HS-5 (cell line): ENCODE results near the gene USP6NL.
A peak's percentile ranks its signal among the peaks of the same experiment; 100 is the strongest.

ENCODE experiments used
- DNase-seq: peaks from one replicate; pipeline ENCODE4 v3.0.0-alpha.2; 2012; ENCODE audit warnings: low read depth

Gene USP6NL

DNA sequence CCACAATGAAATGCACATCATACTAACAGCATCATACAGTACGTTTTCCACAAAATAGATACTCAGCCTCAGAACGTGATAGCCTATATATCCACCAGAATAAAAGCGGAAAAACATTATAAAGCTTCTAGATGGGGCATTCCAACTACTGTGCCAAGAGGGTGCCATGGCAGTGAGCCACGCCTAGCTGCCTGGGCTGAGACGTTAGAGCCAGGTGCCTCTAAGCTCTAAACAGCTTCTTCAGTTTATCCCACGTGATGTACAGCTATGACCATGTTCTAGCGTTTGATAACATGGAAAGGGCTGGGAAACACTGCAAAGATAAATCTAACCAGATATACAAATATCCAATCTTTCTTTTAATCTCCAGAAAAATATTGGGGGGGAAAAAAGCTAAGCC is 17.8 kb downstream of the USP6NL start:
- DNase-seq: no peak

DNA sequence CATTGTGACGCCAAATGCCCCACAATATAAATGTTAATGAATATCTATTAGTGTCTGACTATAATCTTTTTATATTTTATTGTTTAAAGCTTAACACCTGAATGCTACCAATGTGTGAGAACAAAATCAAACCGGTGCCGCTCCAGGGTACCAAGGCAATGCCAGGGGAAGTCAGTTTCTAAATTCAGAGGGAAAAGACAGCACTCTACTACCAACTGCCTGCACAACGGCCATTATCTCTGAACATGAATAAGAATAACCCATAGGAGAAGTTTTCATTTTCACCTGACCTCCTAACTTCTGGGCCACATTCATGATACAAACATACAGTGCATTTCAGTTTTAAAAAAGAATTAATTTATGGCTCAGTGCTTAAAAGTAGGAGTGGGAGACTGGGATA is 21.7 kb downstream of the USP6NL start:
- no peak for DNase-seq

DNA sequence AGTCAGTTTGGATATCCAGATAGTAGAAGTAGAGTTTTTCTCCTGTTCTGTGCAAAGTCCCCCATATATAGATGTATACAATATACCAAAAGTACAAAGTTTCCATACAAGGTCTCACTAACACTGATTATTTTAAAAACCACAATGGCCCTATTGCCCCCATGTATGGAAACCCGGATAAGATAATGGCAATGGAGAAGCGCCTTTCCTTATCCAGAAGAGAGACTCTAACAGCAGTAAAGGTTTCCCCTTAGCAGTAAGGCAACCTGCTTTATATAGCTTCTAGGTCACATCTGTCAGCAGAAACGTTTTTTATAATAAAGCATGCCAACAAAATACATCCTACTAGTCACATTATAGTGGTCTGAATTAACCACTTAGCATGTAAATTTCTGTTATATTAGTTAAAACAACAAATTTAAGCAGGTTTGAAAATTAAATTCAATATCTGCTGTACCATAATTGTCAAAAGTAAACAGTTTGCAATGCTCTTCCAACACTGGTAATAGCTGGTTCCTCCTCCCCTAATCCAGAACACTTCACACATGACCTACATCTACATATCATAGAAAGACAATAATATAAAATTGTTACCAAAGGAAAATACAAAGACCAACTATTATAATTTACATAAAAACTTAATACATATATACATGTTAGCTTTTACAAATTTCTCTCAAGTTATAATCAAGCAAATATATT is 22.4 kb downstream of the USP6NL start:
- no peak for DNase-seq

DNA sequence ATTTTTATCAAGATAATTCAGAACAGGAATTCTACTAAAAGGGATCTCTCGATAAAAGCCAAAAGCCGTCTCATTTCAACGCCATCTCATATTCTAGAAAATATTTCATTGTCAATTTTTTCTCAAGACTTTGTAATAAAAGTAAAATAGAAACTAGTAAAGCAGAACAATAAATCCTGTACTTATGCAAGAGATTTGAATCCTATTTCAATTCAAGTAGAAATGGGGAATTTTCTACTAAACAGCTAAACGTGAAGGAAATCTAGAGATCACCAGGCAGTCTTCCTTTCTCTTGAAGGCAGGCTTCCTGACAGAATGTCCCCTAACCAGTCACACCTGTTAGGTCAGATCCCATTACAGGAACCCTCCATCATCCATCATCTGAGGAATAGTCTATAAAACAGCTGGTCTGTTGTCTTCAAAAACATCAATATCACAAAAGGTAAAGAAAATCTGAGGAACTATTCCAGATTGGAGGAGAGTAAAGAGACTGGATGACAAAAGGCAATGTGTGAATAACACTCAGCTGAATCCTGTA is 23.7 kb downstream of the USP6NL start:
- no peak for DNase-seq

DNA sequence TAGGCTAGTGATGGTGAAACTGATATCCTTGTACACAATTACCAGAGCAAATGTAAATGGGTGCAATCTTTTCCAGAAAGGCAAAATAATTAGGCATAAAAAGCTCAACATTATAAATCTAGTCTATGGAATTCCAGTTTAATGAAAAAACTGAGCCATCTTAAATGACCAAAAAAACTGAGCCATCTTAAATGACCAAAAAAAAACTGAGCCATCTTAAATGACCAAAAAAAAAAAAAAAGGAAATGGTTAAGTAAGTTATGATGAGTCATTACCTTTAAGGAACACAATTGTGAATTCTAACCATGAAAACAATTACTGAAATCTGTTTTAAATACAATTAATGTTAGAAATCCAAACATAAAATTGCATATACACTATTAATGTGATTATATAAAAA is 25.3 kb downstream of the USP6NL start:
- no peak for DNase-seq

DNA sequence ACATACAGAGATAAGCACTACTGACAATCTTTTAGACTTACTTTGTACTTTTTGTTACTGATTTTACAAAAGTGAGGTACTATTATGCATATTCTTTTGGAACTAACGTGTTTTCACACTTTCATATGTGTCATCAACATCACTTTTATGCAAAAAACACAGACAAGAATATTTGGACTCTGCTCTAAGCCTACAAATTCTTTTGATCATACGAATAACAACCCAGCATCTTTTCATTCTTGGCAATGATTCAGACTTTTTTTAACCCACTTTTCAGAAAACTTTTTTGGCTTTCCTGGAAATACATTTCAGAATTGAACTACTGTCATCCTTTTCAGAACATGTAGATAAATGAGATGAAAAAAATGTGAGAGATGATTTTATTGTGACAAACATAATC is 30.2 kb downstream of the USP6NL start:
- DNase-seq: no peak

DNA sequence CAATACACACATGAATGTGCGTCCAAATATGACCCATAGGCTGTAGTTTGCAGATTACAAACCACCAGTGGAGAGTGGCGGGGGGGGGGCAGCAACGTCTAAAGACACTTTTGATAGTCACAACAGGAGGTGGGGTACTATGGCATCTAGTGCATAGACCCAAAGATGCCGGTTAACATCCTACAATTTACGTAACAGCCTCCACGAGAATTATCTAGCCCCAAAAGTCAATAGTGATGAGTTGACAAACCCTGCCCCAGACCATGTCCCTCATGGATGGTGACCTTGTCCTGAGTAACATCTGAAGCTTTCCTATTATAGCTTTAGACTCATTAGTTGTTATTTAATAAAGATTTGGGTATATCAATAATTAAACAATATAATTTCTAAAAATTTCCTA is 31.6 kb downstream of the USP6NL start:
- DNase-seq: no peak

DNA sequence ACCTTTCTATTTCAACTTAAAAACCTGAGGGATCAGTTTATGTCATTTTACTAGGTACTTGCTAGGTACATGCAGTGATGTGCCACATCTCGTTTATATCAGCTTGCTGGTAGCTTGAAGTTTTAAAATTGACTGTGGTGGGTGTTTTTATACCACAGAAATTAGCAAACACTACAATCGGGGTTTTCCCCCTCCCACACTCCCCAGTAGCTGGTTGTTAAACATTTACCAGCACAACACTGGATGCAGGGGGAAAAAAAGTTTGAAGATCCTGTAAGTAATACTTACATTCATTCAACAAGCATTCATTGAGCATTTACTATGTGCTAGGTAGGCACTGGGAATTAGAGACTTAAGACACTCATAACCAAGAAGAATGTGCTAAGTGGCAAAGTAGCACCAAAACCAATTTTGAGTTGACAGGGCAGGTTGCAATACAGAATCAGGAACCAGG is 32.6 kb downstream of the USP6NL start:
- no peak for DNase-seq

DNA sequence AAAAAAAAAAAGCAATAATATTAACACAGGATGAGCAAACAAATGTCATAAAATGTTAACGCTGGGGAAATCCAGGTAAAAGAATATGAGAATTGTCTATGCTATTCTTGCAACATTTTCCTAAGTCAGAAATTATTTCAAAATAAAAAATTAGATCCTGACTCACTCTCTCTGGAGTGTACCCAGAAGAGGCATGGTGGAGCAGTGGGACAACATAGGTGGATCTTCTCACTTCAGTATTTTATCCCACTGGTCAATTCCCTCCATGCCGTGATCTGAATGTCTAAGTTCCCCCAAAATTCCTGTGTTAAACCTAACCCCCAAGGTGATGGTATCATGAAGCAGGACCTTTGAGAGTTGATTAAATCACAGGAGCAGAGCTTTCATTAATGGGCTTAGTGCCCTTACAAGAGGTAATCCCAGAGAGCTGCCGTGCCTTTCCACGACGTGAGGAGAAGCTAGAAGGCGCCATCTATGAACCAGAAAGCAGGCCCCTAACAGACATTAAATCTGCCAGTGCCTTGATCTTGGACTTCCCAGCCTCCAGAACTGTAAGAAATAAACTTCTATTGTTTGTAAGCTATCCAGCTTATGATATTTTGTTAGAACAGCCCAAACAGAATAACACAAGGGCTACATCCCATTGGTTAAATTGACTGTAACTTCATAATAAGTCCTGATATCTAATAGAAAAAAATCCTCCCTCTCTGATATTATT is 35.2 kb downstream of the USP6NL start:
- no peak for DNase-seq

DNA sequence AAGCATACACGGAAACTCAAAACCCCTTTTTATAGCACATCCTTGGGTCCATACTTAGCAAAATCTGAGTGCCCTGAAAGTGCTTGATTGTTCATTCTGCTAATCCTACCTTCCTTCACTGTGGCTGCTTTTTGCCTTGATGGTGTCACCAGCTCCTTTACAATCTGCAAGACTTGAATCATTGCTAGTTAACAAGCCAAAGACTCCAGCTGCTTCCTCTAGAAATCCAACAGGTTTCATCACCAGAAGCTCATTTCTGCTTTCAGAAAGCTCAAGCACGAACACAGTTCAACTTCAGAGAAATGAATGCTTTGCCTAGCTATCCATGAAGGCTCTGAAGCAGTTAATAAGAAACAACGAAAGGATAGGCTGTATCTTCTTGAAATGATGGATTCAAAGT is 38.0 kb downstream of the USP6NL start:
- DNase-seq: no peak

DNA sequence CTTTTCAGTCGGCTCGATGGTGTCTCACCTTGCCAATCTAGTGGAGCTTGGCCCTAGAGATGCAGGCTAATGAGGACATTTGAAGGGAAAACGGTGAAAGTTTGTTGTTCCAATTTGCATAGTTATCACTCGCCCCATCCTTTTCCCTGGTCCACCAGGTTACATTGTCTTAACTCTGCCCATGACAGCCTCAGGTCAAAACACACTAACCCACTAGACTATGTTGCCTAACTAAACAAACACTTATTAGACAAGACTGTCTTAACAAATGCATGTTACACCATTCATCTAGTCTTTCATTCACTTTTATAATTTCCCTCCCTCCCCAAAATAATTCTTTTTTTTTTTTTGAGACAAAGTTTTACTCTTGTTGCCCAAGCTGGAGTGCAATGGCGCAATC is 40.7 kb downstream of the USP6NL start:
- DNase-seq: no peak

DNA sequence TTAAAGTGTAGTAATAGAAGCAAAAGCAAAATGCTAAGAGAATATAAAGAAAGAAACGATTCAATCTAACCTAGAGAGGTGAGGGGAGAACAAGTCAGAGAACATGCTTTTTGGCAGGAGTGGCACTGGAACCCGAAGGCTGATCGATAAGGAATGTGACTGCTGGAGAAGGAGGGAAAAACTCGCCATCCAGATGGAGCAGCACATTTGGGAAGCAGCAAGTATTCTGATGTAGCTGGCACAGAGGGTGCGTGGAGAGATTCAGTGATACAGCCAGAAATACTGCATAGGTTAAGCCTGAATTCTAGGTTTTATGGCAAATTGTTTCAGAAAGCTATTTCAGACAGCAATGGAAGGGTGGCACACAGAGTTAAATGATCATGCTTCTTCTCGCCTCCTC is 42.0 kb downstream of the USP6NL start:
- DNase-seq: no peak

DNA sequence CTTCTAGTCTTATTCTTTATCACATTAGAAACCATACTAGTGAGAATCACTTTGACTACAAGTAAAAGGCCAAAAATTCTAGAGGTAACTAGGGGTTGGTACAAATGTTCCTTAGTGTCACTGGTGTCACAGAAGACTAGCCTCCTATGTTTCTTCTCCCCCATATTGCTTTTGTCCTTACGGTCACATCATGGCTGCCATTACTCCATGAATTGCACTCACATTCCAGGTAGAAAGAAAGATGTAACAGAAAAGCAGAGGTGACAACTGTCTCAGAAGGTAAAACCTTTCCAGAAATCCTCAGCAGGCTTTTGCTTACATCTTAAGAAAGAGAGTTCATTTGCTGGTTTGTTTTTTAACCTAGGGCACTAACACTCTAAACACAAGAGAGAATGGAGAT is 42.9 kb downstream of the USP6NL start:
- no peak for DNase-seq

DNA sequence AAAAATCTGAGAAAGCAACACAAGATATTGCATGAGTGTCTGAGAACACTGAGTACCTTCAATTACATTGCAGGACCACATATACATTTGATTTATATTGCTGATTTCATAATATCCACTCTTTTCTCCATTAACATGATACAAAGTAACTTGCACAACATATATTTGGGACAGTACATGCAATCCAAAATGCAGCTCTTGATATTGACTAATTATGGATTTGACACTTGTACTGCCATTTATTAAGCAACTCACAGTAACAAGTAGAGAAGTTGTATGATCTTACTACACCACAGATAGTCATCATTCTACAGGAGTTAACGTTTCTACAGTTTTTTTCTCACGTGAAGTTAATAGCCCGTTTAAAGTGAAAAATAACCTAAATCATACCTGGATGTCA is 46.7 kb downstream of the USP6NL start:
- no peak for DNase-seq

DNA sequence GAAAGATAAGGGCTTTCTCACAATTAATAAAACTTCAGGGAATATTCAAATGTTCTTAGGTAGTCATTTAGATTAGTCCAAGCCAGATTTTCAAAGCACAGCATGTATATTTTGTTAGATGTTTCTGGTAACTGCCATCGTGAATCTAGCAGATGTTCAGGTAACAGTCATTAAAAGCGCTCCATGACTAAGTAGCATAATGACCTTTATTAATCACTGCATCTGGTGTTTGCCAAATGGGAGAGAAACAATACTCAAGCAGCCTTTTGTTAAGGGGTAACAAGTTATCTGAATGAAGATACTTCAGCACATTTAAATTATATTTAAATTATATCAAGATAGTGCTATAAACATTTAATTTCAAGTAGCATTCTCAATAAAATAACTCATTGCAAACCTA is 47.5 kb downstream of the USP6NL start:
- no peak for DNase-seq

DNA sequence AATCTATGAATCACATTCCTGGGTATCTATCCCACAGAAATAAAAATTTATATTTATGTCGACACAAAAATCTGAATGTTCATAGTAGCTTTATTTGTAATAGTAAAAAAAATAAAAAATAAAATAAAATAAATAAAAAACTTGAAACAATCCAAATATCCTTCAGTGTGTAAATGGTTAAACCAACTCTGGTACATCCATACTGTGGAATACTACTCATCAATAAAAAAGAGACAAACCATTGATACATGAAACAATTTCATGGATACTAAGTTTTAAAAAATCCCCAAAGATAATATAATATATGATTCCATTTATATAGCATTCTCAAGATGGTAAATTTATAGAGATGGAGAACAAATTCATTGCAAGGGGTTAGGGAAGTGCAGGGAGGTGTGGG is 48.6 kb downstream of the USP6NL start:
- DNase-seq: no peak

DNA sequence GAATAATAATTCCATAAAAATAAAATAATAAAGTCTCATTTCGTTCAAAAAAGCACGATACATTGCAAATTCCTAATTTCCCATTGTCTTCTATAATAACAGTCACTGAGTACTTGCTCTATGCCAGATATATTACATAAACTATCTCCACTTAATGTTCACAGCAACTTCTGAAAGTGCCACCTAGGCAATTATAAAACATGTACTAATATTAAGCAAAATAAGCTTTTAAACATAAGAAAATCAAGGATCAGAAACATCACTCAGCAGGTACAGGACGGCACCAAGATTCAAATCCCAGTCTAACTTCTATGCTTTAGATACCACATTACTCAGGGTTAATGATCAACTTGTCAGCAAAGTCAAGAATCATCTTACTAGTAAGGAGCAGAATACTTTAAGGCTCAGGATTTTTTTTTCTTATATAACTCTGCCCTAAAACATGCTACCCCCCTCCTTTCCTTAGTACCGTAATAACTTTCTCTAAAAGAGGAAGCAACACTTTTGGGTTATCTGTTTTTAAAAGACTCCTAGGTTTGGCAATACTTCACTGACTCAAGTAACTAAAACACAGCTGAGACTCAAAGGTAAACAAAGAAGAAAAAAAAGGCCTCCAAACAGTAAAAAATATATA is 51.3 kb downstream of the USP6NL start:
- no peak for DNase-seq

DNA sequence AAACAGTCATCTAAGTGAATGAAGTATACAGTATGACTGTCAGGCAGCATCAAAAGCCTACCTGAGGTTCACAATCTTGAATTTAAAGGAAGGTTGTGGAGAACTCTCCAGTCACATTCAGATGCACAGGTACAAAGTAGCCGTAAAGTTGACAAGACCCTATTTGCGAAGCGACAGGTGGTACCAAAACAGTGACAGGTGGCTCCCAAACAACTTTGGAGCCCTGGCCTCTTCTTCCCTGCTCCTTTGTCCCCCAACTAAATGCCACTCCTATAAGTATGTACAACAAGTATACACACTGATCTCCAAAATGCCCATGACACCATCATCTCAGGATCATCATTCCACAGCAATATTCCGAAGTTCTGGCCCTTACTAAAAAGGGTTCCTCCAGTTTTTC is 53.5 kb downstream of the USP6NL start:
- no peak for DNase-seq

DNA sequence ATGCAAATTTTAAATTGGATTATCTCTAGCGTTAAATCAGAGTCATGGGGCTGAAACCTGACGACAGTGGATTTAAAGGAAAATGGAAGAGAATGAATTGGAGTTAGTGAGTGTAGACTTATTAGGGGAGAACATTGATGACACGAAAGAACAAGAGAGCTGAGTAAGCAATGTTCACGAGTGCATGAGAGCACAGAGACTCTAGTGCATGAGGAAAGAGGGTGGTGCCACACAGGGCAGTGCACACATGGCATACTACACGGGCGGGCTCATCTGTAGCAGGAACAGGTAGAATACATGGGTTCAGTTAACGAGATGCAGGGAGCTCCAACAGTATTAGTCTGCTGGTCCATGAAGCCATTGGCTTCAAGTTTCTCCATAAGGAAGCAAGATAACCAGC is 53.9 kb downstream of the USP6NL start:
- DNase-seq: no peak

DNA sequence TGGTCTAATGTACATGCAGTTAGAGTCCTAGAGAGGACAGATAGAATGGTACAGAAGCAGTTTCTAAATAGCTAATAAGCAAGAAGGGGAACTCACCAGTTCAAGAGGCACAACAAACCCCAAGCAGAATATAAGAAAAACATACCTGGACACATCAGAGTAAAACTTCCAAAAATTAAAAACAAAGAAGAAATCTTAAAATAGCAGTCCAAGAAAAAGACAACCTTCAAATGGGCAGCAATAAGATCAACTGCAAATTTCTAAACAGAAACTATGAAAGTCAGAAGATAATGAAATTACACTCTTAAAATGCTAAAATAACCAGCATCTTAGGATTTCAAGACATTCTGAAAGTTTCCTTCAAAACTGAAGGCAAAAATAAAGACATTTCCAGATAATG is 55.9 kb downstream of the USP6NL start:
- no peak for DNase-seq

DNA sequence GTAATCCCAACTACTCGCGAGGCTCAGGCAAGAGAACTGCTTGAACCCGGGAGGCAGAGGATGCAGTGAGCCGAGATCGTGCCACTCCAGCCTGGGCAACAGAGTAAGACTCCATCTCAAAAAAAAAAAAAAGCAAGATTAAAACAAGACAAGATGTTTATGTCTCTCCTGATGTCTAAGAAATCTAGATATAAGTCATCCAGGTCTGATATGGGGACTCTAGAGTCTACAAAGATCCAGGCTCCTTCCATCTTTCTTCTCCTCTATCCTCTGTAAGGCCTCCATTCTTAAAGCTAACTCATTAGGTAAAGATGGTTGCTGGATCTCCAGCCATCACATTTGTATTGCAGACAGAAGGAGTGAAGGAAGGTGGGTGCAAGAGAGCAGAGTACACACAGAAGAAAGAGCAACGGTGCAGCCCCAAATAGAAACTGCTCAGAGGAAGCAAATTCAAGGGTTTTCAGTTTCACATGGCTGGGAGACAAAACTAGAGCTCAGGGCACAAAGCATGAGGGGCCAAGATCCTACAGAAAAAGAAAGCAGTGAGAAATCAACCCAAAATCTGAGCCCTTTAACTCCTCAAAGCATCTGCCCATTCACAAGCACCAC is 57.6 kb downstream of the USP6NL start:
- DNase-seq: no peak

DNA sequence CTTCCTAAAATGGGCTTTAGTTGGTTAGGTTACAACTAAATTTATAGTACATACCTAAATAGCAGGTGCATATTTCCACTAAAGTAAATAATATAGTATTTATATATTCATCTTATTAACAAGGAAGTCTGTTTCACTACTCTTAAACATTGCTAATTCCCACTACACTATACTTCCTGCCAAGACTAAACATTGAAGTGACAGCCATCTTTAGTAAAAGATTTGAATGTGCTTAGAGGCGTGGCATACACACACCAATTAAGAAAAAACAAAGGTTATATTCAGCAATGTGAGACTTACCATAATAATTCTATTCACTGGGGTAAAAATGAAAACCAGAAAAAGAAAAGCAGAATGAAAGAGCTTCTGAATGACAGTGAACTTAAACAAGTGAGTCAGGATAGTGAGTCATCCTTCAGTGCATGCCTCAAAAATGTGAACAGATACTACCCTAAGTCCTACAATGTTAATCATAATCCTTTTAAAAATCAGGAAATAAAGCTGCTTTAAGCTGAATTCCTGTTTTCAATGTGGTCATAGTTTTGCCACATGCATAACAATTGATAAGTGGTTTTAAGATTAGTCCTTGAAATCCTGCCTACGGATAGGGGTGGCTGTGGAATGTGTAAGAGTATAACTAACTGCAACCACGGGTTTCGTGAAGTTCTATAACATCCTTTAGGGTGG is 59.4 kb downstream of the USP6NL start:
- DNase-seq: peak; percentile 77
